Activated B cell treated with CpG ODN at 0.5 μM for 24 hours (primary cell): ENCODE data around the gene LTK. TPM values are rescaled to one million over a fixed set of nuclear protein-coding genes. Genes with fewer than 3 reads are reported as not detected.

Experiments used
- ATAC-seq: fragments of 200-7000 bp; cut with Tn5 transposase; one replicate; pipeline ENCODE4 v1.10.0; 2021; ENCODE audit warnings: low read depth, mild to moderate bottlenecking, moderate library complexity
- CTCF ChIA-PET: fragments of 350-600 bp; sonication (Branson Sonifier 250); formaldehyde crosslinking; loops from one replicate; lab custom pipeline; 2021; ENCODE audit warnings: antibody characterized with exemption; lab: Charles Lee
- POLR2A ChIA-PET: fragments of 350-600 bp; sonication (Branson Sonifier 250); formaldehyde crosslinking; loops from one replicate; lab custom pipeline; 2021; ENCODE audit warnings: antibody characterized with exemption; lab: Charles Lee
- DNase-seq: peaks from one replicate; pipeline ENCODE4 v3.0.0; 2022
- H3K27ac Mint-ChIP-seq: one replicate; pipeline ENCODE4 v1.8.0; 2020; ENCODE audit warnings: mixed read lengths
- H3K27me3 Mint-ChIP-seq: one replicate; pipeline ENCODE4 v1.8.0; 2021; ENCODE audit warnings: mixed read lengths
- H3K36me3 Mint-ChIP-seq: one replicate; pipeline ENCODE4 v1.8.0; 2021; ENCODE audit warnings: low read depth, mixed read lengths
- H3K4me1 Mint-ChIP-seq: one replicate; pipeline ENCODE4 v1.8.0; 2021; ENCODE audit warnings: mixed read lengths
- H3K4me3 Mint-ChIP-seq: one replicate; pipeline ENCODE4 v1.8.0; 2020; ENCODE audit warnings: mild to moderate bottlenecking, mixed read lengths
- H3K9me3 Mint-ChIP-seq: one replicate; pipeline ENCODE4 v1.8.0; 2020; ENCODE audit warnings: mixed read lengths
- CTCF ChIP-seq: fragments of 200-600 bp; IDR thresholded peaks from one replicate; pipeline ENCODE4 v1.8.0; 2022; ENCODE audit warnings: antibody characterized with exemption, mild to moderate bottlenecking
- intact Hi-C: fragments of 100-400 bp; cut with micrococcal nuclease; formaldehyde crosslinking; loops from one replicate; pipeline ENCODE4 v1.15.1; 2024
- total RNA-seq: library from RNA; stranded (reverse); gene quantifications from 2 replicates; pipeline ENCODE4 v1.2.3, GENCODE V29; 2022

Gene LTK
- total RNA-seq, 1 donor from 2014 or later: 2.2 TPM

GRCh38 chr15:41491889-41492288, 21.7 kb downstream of the LTK start:
- TF ChIP-seq CTCF: no peak
- POLR2A ChIA-PET: no interaction called here
- Mint-ChIP-seq H3K4me3 (no peak overlapping the region), H3K27me3 (peaks cover 30% of the 10 kb centered on the region), H3K9me3 (no peaks in the 10 kb centered on the region), H3K4me1 (peaks cover 11% of the 10 kb centered on the region), H3K27ac (no peak overlapping the region), H3K36me3 (no peaks in the 10 kb centered on the region)
- CTCF ChIA-PET: no interaction called here
- DNase-seq (no peak), ATAC-seq (no peak)
- intact Hi-C loops: loop anchor here (2.0 to 5.0 kb wide), 2 partner anchors 75 to 480 kb away; partner anchors contain the start of genes EHD4 and RTF1

GRCh38 chr15:41490355-41490754, 23.3 kb downstream of the LTK start:
- no peaks in the 10 kb centered on the region for H3K36me3 Mint-ChIP-seq
- POLR2A ChIA-PET: interaction anchor here (0.7 kb wide), 1 partner anchor 8 kb away, joined by 4 read pairs; no protein-coding TSS in a partner anchor
- H3K4me1 Mint-ChIP-seq: peaks cover 11% of the 10 kb centered on the region
- CTCF ChIA-PET: interaction anchor here (0.6 kb wide), 1 partner anchor 61 kb away, joined by 4 read pairs; no protein-coding TSS in a partner anchor
- intact Hi-C loops: loop anchor here (5.0 kb wide), 1 partner anchor 482 kb away; the partner anchor contains the start of gene EHD4
- DNase-seq: no peak
- peaks cover 23% of the 10 kb centered on the region for H3K27me3 Mint-ChIP-seq
- no peak overlapping the region for H3K4me3 Mint-ChIP-seq
- no peaks in the 10 kb centered on the region for H3K9me3 Mint-ChIP-seq
- ATAC-seq: no peak
- no peak for TF ChIP-seq CTCF
- H3K27ac Mint-ChIP-seq: no peak overlapping the region

DNA sequence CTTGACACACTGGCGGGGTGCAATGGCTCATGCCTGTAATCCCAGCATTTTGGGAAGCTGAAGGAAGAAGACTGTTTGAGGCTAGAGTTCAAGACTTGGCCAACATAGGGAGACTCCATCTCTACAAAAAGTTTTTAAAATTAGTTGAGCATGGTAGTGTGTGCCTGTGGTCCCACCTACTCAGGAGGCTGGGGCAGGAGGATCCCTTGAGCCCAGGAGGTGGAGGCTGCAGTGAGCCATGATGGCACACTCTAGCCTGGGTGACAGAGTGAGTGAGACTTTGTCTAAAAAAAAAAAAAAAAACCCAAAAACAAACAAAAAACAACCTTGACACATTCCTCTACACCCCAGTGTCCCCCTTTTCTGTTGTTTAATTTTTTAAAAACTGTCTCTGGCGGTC, 24.0 kb downstream of the LTK start:
- no peaks in the 10 kb centered on the region for H3K9me3 Mint-ChIP-seq
- no peaks in the 10 kb centered on the region for H3K36me3 Mint-ChIP-seq
- no peak overlapping the region for H3K4me3 Mint-ChIP-seq
- ChIA-PET POLR2A (interaction anchor here (0.7 kb wide), 1 partner anchor 7 kb away, joined by 4 read pairs; no protein-coding TSS in a partner anchor), CTCF (no interaction called here)
- H3K27ac Mint-ChIP-seq: no peak overlapping the region
- intact Hi-C loops: loop anchor here (5.0 kb wide), 1 partner anchor 483 kb away; the partner anchor contains the start of gene EHD4
- DNase-seq (no peak), ATAC-seq (no peak)
- TF ChIP-seq CTCF: no peak
- H3K4me1 Mint-ChIP-seq: peaks cover 9% of the 10 kb centered on the region
- peaks cover 23% of the 10 kb centered on the region for H3K27me3 Mint-ChIP-seq

- no peaks in the 10 kb centered on the region for H3K9me3 Mint-ChIP-seq
- DNase-seq (no peak), ATAC-seq (no peak)
- intact Hi-C loops: no loop called here
- no peak overlapping the region for H3K4me3 Mint-ChIP-seq
- ChIA-PET POLR2A (no interaction called here), CTCF (no interaction called here)
- H3K27me3 Mint-ChIP-seq: peaks cover 21% of the 10 kb centered on the region
- H3K4me1 Mint-ChIP-seq: peaks cover 21% of the 10 kb centered on the region
- H3K27ac Mint-ChIP-seq: no peak overlapping the region
- no peak for TF ChIP-seq CTCF
- no peaks in the 10 kb centered on the region for H3K36me3 Mint-ChIP-seq
Observed at GRCh38 chr15:41487802-41488201, 25.8 kb downstream of the LTK start.

DNA sequence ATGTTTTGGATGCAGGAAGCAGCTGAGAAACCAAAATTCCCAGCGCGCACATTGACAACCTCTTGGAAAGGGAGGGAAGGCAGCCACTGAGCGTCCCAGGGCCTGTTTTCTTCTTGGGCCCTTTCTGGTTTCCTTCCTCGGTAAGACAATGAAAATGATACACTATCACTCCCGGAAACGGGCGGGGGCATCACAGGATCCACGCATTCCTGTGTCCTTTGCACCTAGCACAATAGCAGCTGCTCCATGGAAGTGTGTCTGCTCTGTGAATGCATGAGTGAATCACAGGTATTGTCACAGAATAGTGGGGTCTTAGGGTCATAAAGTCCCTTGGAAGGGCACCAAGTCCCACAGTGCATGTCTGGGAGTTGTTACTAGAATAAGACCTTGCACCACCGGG, 26.2 kb downstream of the LTK start:
- H3K4me1 Mint-ChIP-seq: peaks cover 19% of the 10 kb centered on the region
- no peak overlapping the region for H3K4me3 Mint-ChIP-seq
- peaks cover 17% of the 10 kb centered on the region for H3K27me3 Mint-ChIP-seq
- H3K9me3 Mint-ChIP-seq: no peaks in the 10 kb centered on the region
- TF ChIP-seq CTCF: no peak
- DNase-seq (no peak), ATAC-seq (no peak)
- intact Hi-C loops: no loop called here
- H3K27ac Mint-ChIP-seq: no peak overlapping the region
- ChIA-PET POLR2A (no interaction called here), CTCF (no interaction called here)
- no peaks in the 10 kb centered on the region for H3K36me3 Mint-ChIP-seq
